Esophagus (tissue), 2 donors: ENCODE data around the gene SLC16A8. TPM values are rescaled to one million over a fixed set of nuclear protein-coding genes. Genes with fewer than 3 reads are reported as not detected.
"Not testable (repeated sequence)": the region's sequence is repeated elsewhere in the genome, so short reads cannot be mapped to it uniquely, and the experiment has no call there.

ENCODE experiments used
- H3K27ac ChIP-seq, 2 donors: one replicate each; pipeline ENCODE4 v1.5.1; 2013; ENCODE audit warnings: low read depth in 2 of 2, mild to moderate bottlenecking in 2 of 2, inconsistent platforms in 1 of 2, low read length in 1 of 2, moderate library complexity in 1 of 2
- H3K27me3 ChIP-seq, 2 donors: one replicate each; pipeline ENCODE4 v1.6.1; 2013; ENCODE audit warnings: low read length in 2 of 2, control low read depth in 1 of 2, mild to moderate bottlenecking in 1 of 2; ENCODE audit not compliant: insufficient read depth in 2 of 2, control insufficient read depth in 1 of 2
- H3K36me3 ChIP-seq, 2 donors: one replicate each; pipeline ENCODE4 v1.6.1; 2013; ENCODE audit warnings: low read length in 1 of 2; ENCODE audit not compliant: control insufficient read depth in 2 of 2, insufficient read depth in 2 of 2
- H3K4me1 ChIP-seq, 2 donors: one replicate each; pipeline ENCODE4 v1.6.1; 2013; ENCODE audit warnings: low read length in 1 of 2; ENCODE audit not compliant: control insufficient read depth in 2 of 2, insufficient read depth in 2 of 2
- H3K4me3 ChIP-seq, 2 donors: one replicate each; pipeline ENCODE4 v1.5.1; 2013; ENCODE audit warnings: low read length in 2 of 2, mild to moderate bottlenecking in 2 of 2, low read depth in 1 of 2, moderate library complexity in 1 of 2
- H3K9me3 ChIP-seq, 2 donors: one replicate each; pipeline ENCODE4 v1.6.1; 2013; ENCODE audit warnings: mild to moderate bottlenecking in 2 of 2, low read depth in 1 of 2, low read length in 1 of 2, moderate library complexity in 1 of 2; ENCODE audit not compliant: control insufficient read depth in 2 of 2, insufficient read depth in 1 of 2
- WGBS, 2 donors: extraction: QIAGEN DNeasy Blood & Tissue Kit; methylation state at CpG; one replicate each; pipeline ENCODE4 v1.1.7; 2013; 5-methylcytosine and 5-hydroxymethylcytosine counted together
- polyA plus RNA-seq, 2 donors: library from polyadenylated mRNA; stranded (reverse); fragments of 200-250 nt; gene quantifications; one replicate each; pipeline ENCODE4 v1.2.3, GENCODE V29; 2013
- donor health status: healthy with polysubstance abuse.
- donor health status: Bipolar disorder and iron deficiency.

Gene SLC16A8
- polyA plus RNA-seq, 2 donors: 0.25 to 0.41 TPM

DNA sequence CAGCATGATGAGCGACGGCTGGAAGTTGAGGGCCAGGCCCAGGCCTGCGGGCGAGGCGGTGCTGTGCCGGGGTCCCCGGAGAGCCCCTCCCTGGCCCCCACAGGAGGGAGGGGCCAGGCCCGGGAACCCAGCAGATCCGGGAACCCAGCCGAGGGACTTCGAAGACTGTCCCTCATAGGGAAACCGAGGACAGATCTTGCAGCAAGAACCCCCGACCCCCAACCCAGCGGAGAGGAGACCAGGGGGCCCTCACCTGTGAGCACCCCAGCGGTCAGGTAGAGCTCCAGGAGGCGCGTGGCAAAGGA, 2.4 kb downstream of the SLC16A8 start:
- Histone ChIP-seq H3K27me3 (peaks cover 0 to 4% of the 10 kb centered on the region in 2 donors), H3K9me3 (peaks cover 0 to 2% of the 10 kb centered on the region in 2 donors), H3K27ac (no peak overlapping the region), H3K4me3 (peak overlapping the region; percentile 30 to 45), H3K4me1 (peaks cover 12 to 15% of the 10 kb centered on the region in 2 donors), H3K36me3 (peaks cover 0 to 3% of the 10 kb centered on the region in 2 donors)
- 6 to 8% methylated on average over 17 of the region's 17 CpGs for WGBS, 2 donors

DNA sequence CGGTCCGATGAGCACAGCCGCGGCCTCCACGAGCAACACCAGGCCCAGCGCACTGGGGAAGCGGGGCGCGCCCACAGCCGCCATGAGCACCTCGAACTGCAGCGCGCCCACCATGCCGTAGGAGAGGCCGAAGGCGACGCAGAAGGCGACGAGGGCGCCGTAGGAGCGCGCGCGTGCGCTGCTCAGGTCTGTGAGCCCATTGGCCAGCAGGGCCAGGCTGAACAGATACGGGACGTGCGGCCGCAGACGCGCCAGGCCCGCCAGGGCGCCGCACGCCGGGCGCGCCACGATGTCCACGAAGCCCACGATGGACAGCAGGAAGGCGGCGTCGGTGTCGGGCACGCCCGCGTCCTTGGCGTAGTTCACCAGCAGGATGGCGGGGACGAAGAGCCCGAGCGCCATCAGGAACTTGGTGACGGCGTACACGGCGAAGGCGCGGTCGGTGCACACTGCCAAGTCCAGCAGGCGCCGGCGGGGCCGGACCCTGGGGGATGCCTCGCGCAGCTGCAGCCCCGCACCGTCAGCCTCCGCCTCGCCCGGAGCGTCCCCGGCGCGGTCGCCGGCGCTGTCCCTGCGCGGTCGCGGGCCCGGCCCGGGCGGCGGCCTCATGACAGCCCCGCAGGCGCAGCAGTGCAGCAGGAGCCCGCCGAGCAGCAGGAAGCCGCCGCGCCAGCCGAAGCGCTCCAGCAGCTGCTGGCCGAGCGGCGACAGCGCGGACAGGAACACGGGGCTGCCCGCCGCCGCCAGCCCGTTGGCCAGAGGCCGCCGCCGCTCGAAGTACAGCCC, 2.9 kb downstream of the SLC16A8 start:
- peaks cover 0 to 5% of the 10 kb centered on the region in 2 donors for H3K36me3 ChIP-seq
- H3K27ac ChIP-seq: no peak overlapping the region
- WGBS, 2 donors: 4 to 5% methylated on average over 93 to 110 of the region's 110 CpGs
- H3K27me3 ChIP-seq: peaks cover 0 to 4% of the 10 kb centered on the region in 2 donors
- peaks cover 0 to 2% of the 10 kb centered on the region in 2 donors for H3K9me3 ChIP-seq
- H3K4me3 ChIP-seq: peak overlapping the region; percentile 30 to 45
- H3K4me1 ChIP-seq: peaks cover 12% of the 10 kb centered on the region in 2 donors

DNA sequence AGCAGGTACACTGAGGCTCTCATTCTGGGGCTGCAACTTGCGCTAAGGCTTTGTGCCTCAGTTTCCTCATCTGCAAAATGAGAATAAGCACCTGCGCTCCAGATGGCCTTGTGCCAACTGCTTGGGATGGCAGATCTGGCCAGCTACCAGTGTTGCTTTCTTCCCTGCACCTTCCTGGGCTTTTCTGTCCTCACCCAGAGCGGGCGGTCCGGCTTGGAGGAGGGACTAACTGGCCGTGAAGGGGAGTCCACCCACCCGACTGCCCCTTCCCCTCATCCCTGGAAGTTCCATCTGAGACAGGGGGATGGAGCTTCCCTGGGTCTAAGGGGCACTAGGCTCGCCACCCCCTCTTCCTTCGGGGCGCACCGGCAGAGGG, 3.5 kb downstream of the SLC16A8 start:
- H3K4me3 ChIP-seq: peak overlapping the region in 1 of 2 donors; percentile 30
- 55 to 64% methylated on average over 11 of the region's 11 CpGs for WGBS, 2 donors

DNA sequence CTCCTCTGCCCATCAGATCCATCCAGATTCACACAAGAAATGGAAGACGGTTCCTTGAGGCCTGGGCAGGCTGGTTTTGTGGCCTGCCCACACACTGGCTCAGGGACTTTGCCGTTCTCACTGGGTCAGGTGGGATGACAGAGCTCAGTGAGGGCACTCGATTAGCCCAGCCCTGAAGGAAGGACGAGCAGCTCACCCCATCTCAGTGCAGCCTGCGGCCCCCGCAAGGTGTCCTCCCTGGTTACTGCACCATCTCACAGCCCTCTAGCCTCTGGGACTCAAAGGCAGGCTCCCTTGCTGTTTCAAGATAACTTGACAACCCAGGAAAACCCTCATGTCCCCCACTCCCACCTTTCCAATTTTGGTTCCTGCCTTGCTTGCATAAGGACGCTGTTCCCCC, 4.2 kb downstream of the SLC16A8 start:
- Histone ChIP-seq H3K27me3 (peaks cover 0 to 4% of the 10 kb centered on the region in 2 donors), H3K4me3 (no peak overlapping the region), H3K36me3 (peaks cover 0 to 8% of the 10 kb centered on the region in 2 donors), H3K9me3 (peaks cover 0 to 2% of the 10 kb centered on the region in 2 donors), H3K27ac (no peak overlapping the region), H3K4me1 (peaks cover 12% of the 10 kb centered on the region in 2 donors)
- WGBS, 2 donors: 85 to 89% methylated on average over 7 of the region's 7 CpGs

More for the DNA sequence above, 3.5 kb downstream of the SLC16A8 start:
- Histone ChIP-seq H3K36me3 (peaks cover 0 to 2% of the 10 kb centered on the region in 2 donors), H3K27ac (no peak overlapping the region), H3K4me1 (peaks cover 12% of the 10 kb centered on the region in 2 donors), H3K27me3 (peaks cover 0 to 4% of the 10 kb centered on the region in 2 donors), H3K9me3 (peaks cover 0 to 2% of the 10 kb centered on the region in 2 donors)

DNA sequence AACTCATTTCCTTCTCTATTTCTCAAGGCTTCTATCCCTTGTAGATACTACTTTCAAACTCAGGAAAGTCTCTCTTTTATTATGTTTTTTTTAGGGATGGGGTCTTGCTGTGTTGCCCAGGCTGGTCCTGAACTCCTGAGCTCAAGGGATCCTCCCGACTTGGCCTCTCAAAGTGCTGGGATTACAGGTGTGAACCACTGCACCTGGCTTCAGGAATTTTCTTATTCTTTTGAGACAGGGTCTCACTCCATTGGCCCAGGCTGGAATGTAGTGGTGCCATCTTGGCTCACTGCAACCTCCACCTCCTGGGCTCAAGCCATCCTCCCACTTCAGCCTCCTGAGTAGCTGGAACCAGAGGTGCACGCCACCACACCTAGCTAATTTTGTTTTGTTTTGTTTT, 4.8 kb downstream of the SLC16A8 start:
- WGBS, 2 donors: 97% methylated on average over 2 of the region's 2 CpGs
- H3K27me3 ChIP-seq, H3K4me3 ChIP-seq, H3K27ac ChIP-seq, H3K9me3 ChIP-seq: not testable (repeated sequence)
- Histone ChIP-seq H3K4me1 (peaks cover 12% of the 10 kb centered on the region in 2 donors), H3K36me3 (peaks cover 0 to 13% of the 10 kb centered on the region in 2 donors)

DNA sequence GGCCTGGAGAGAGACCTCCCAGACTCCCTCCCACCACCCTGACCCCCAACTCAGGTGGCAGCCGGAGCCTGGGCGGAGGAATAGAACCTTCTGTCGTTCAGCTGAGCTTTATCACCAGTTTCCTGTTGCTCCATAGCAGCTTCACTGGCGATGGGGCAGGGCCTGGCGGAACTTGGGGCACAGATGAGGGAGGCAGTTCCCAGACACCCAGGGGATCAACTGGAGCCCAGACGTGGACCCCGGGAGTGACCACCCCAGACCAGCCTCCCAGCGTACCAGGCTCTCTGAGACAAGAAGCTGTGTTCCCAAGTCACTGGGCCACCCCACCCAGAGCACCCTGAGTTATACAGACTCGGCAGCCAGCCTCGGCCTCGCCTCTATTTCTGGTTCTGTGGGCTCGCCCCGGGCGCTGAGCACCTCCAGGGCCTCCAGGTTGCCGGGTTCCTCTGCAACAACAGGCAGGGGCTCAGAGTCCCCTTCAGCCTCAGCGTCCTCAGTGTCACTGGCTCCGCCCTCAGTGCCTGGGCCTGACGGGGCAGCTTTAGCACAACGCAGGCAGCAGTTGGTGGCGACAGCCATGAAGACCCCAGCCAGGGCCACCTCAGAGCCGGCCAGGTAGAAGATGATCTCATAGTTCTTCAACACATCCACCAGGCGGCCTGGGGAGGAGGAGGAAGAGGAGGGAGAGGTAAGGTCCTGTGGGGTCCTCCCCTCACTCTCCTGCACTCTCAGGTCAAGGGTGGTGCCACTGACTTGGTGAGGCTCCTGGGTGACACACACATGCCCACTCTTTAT, 5.7 kb downstream of the SLC16A8 start:
- Histone ChIP-seq H3K4me1 (peaks cover 12% of the 10 kb centered on the region in 2 donors), H3K27me3 (peaks cover 0 to 4% of the 10 kb centered on the region in 2 donors), H3K9me3 (peaks cover 0 to 2% of the 10 kb centered on the region in 2 donors), H3K4me3 (no peak overlapping the region), H3K27ac (no peak overlapping the region), H3K36me3 (peaks cover 0 to 20% of the 10 kb centered on the region in 2 donors)
- 69 to 72% methylated on average over 21 to 22 of the region's 22 CpGs for WGBS, 2 donors

DNA sequence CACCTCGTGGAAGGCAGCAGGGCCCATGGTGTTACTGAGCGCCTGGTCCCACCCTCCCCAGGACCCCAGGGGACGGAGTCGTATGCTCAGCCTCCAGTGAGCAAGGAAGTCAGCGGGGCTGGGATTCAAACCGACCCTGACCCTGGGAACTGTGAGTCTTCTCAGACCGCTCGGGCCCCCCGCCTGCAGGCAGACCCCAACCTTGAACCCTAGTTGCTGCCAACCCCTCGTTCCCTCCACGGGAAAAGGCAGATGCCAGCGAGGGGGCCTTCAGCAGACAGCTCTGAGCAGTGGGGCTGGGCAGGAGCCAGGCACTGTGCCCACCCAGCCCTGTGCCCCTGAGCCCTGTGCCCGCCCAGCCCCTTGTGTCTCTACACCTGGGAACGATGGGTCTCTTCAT, 6.4 kb downstream of the SLC16A8 start:
- no peaks in the 10 kb centered on the region for H3K9me3 ChIP-seq
- H3K4me1 ChIP-seq: peaks cover 12% of the 10 kb centered on the region in 2 donors
- peaks cover 4 to 26% of the 10 kb centered on the region in 2 donors for H3K36me3 ChIP-seq
- H3K27ac ChIP-seq: no peak overlapping the region
- 76 to 79% methylated on average over 14 of the region's 14 CpGs for WGBS, 2 donors
- H3K27me3 ChIP-seq: peaks cover 0 to 4% of the 10 kb centered on the region in 2 donors
- H3K4me3 ChIP-seq: no peak overlapping the region

DNA sequence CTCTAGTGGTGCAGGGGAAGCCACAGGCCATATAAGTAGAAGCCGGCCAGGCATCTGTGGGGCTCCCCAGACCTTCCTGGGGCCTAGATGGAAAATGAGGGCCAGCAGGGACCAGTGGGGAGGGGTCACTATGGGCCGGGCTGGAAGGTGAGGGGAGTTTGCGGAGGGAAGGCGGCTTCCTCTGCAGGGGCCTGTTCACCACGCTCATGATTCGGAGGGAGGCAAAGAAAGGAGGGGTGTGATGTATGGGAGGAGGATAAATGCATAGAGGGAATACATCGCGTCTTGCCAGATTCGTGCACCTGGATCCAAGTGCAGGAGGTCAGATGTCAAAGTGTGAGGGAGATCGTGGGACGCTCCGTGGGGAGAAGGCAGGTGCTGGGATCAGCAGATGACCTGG, 6.9 kb downstream of the SLC16A8 start:
- H3K27ac ChIP-seq: no peak overlapping the region
- H3K9me3 ChIP-seq: no peaks in the 10 kb centered on the region
- H3K27me3 ChIP-seq: peaks cover 0 to 4% of the 10 kb centered on the region in 2 donors
- H3K4me1 ChIP-seq: peaks cover 9 to 12% of the 10 kb centered on the region in 2 donors
- no peak overlapping the region for H3K4me3 ChIP-seq
- H3K36me3 ChIP-seq: peaks cover 8 to 30% of the 10 kb centered on the region in 2 donors
- WGBS, 2 donors: 75 to 81% methylated on average over 12 of the region's 12 CpGs

DNA sequence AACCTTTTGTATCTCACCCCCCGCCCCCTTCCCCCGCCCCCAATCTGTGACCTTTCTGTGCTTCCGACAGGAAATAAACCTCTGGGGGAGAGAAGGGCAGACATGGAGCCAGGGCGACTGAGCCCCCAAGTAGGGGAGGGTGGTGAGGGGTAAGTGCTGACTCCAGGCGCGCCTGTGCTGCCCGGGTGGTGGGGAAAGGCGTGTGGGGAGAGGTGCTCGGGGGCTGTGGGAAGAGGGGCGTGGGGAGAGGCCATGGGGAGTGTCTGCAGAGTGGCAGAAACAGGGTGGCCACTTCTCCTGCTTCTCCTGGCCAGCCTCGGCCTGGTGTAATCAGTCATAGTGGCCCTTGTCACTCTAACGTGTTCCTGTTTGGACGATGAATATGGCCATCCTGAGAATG, 8.0 kb downstream of the SLC16A8 start:
- H3K9me3 ChIP-seq: no peaks in the 10 kb centered on the region
- H3K4me1 ChIP-seq: peaks cover 4% of the 10 kb centered on the region in 2 donors
- no peak overlapping the region for H3K27ac ChIP-seq
- no peaks in the 10 kb centered on the region for H3K27me3 ChIP-seq
- 87 to 89% methylated on average over 13 of the region's 13 CpGs for WGBS, 2 donors
- peaks cover 8 to 38% of the 10 kb centered on the region in 2 donors for H3K36me3 ChIP-seq
- no peak overlapping the region for H3K4me3 ChIP-seq
